Measurements from ENCODE around the gene RNASE3. TPM values are rescaled to one million over a fixed set of nuclear protein-coding genes. Genes with fewer than 3 reads are reported as not detected.
A peak's percentile ranks its signal among the peaks of the same experiment; 100 is the strongest.

Gene RNASE3
- total RNA-seq, 1 donor from 2014 or later: not detected

DNA sequence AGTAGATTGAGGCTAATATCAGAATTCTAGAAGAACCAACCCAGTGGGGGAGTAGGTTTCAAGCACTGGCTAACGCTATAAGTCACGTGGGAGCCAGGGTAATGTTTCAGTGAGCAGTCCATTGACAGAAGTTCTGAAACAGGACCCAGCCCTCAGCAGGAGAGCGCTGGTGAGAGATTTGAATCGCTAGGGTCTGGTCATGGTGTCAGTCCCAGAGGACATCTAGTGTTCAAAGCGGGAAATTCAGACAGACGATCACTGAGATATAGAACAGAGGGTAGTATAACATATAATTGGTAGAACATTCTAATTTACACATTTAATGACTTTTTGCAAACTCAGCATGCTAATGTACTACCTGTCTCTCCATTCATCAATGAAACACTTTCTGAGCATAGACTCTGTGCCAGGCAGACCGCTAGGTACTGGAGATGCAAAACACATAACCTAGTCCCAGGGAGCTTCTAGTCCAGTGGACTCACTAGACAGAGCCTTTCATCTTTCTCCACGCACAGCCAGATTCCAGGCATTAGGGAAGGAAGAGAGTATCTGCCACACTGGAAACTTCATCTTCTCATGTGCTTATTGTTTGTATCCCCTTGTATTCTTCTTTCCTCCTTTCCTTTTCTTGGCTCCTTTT is 35.4 kb upstream of the RNASE3 start:
- H3K4me3 Mint-ChIP-seq (ENCODE audit: unreplicated experiment): no peak overlapping the region
- no peak for DNase-seq (ENCODE audit: low spot score)
- peaks cover 34% of the 10 kb centered on the region for H3K27me3 Mint-ChIP-seq (ENCODE audit: low read depth)
- H3K27ac Mint-ChIP-seq (ENCODE audit: unreplicated experiment): no peak overlapping the region
- no peaks in the 10 kb centered on the region for H3K9me3 Mint-ChIP-seq (ENCODE audit: low read depth)
- H3K4me1 Mint-ChIP-seq (ENCODE audit: low read depth): peaks cover 11% of the 10 kb centered on the region
- TF ChIP-seq, protein P1, sequence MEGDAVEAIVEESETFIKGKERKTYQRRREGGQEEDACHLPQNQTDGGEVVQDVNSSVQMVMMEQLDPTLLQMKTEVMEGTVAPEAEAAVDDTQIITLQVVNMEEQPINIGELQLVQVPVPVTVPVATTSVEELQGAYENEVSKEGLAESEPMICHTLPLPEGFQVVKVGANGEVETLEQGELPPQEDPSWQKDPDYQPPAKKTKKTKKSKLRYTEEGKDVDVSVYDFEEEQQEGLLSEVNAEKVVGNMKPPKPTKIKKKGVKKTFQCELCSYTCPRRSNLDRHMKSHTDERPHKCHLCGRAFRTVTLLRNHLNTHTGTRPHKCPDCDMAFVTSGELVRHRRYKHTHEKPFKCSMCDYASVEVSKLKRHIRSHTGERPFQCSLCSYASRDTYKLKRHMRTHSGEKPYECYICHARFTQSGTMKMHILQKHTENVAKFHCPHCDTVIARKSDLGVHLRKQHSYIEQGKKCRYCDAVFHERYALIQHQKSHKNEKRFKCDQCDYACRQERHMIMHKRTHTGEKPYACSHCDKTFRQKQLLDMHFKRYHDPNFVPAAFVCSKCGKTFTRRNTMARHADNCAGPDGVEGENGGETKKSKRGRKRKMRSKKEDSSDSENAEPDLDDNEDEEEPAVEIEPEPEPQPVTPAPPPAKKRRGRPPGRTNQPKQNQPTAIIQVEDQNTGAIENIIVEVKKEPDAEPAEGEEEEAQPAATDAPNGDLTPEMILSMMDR (IDR thresholded peaks at IDR 0.05): peak; percentile 84
- H3K36me3 Mint-ChIP-seq (ENCODE audit: low read depth): no peaks in the 10 kb centered on the region

DNA sequence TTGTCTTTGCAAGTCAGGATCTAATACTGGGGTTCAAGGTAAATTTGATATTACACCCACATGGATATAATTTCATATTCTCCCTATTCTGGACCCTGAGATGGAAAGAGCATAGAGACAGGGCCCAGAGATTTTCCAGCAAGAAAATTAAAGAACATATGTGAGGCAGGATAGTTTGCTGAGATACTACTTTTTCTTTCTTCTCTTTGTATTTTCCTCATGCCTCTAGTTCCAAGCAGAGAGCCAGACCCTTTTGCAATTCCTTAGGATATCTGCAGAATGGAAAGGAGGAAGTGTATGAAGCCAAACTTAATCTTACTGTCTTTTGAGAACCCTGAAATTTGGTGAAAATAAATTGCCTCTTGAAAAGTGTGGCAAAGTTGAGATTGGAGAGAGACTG is 34.0 kb upstream of the RNASE3 start:
- DNase-seq (ENCODE audit: low spot score): no peak
- Mint-ChIP-seq H3K9me3 (ENCODE audit: low read depth) (no peaks in the 10 kb centered on the region), H3K36me3 (ENCODE audit: low read depth) (peaks cover under 1% of the 10 kb centered on the region), H3K27me3 (ENCODE audit: low read depth) (peaks cover 44% of the 10 kb centered on the region), H3K4me3 (ENCODE audit: unreplicated experiment) (no peak overlapping the region), H3K27ac (ENCODE audit: unreplicated experiment) (no peak overlapping the region), H3K4me1 (ENCODE audit: low read depth) (peaks cover 11% of the 10 kb centered on the region)
- TF ChIP-seq, protein P1 (IDR thresholded peaks at IDR 0.05): no peak

DNA sequence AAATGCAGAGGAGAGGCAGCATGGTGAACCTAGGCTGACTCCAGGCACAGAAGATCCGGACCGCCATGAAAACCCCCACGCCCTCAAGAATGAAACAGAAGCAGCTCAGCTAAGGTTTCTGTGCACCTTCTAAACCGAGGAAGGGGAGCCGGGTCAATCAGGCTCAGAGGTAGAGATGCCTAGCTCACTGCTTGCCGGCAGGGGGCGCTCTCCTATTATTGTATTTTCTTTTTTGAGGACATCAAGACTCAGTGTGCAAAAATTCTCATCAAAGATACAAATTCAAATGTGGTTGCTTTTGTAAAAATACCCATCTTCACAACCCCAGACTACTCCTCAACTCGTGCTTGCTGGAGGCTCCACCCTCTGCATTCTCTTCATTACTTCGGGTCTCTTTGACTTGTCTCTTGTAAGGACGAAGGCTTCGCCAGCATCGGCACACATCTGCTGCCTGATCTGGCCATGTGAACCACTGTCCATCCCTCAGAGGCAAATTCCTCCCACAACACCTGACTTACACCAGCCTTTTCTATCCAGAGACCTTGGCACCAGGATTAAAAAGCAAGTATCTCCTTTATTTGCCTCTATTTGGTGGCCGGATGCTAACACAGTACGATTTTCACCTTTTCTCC is 33.4 kb upstream of the RNASE3 start:
- Mint-ChIP-seq H3K36me3 (ENCODE audit: low read depth) (peaks cover 3% of the 10 kb centered on the region), H3K4me1 (ENCODE audit: low read depth) (peaks cover 11% of the 10 kb centered on the region), H3K27ac (ENCODE audit: unreplicated experiment) (no peak overlapping the region), H3K4me3 (ENCODE audit: unreplicated experiment) (no peak overlapping the region), H3K9me3 (ENCODE audit: low read depth) (no peaks in the 10 kb centered on the region), H3K27me3 (ENCODE audit: low read depth) (peaks cover 44% of the 10 kb centered on the region)
- DNase-seq (ENCODE audit: low spot score): no peak
- TF ChIP-seq, protein P1 (IDR thresholded peaks at IDR 0.05): peak; percentile 96

DNA sequence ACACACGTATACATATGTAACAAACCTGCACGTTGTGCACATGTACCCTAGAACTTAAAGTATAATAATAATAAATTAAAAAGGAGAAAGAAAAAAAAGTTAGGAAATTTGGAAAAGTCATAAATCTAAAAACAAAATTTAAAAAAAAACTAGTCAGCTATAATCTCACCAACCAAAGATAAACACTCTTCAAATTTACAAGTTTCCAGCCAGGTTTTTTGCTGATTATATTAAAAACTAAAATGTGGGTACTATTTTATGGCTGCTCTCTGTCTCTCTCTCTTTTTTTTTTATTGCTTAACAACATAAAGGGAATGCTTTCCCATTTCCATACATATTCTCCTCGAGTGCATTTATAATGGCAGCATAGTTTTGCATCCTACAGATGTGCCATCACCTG is 25.0 kb upstream of the RNASE3 start:
- peaks cover 4% of the 10 kb centered on the region for H3K36me3 Mint-ChIP-seq (ENCODE audit: low read depth)
- DNase-seq (ENCODE audit: low spot score): no peak
- no peaks in the 10 kb centered on the region for H3K9me3 Mint-ChIP-seq (ENCODE audit: low read depth)
- H3K27me3 Mint-ChIP-seq (ENCODE audit: low read depth): peaks cover 40% of the 10 kb centered on the region
- TF ChIP-seq, protein P1 (IDR thresholded peaks at IDR 0.05): no peak
- H3K4me3 Mint-ChIP-seq (ENCODE audit: unreplicated experiment): no peak overlapping the region
- no peaks in the 10 kb centered on the region for H3K4me1 Mint-ChIP-seq (ENCODE audit: low read depth)
- no peak overlapping the region for H3K27ac Mint-ChIP-seq (ENCODE audit: unreplicated experiment)

DNA sequence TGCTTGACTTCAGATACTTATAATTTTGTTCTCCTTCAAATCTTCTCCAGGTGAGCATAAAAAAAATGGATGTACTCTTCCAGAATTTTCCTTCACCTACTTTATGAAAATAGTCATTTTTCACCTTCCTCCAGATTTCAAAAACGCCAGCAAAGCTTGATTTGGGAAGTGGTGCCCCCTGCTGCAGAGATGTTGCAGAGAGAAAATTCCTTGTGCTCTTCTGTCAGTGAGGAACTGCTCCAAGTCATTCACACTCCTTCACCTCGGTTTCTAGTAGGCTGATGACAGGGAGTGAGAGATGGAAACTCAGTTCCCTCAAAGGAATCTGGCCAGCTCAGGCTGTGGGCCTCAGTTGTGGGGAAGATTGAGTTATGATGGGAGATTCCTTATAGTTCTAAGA is 24.2 kb upstream of the RNASE3 start:
- Mint-ChIP-seq H3K9me3 (ENCODE audit: low read depth) (no peaks in the 10 kb centered on the region), H3K27ac (ENCODE audit: unreplicated experiment) (no peak overlapping the region), H3K4me1 (ENCODE audit: low read depth) (no peaks in the 10 kb centered on the region), H3K27me3 (ENCODE audit: low read depth) (peaks cover 42% of the 10 kb centered on the region), H3K36me3 (ENCODE audit: low read depth) (peaks cover 4% of the 10 kb centered on the region), H3K4me3 (ENCODE audit: unreplicated experiment) (no peak overlapping the region)
- TF ChIP-seq, protein P1 (IDR thresholded peaks at IDR 0.05): peak; percentile 69
- no peak for DNase-seq (ENCODE audit: low spot score)

Data from chondrocyte (in vitro differentiated cells).